OCI-LY3 (cell line): ENCODE measurements around the gene PLA2G2D.

Experiments
- H2AFZ ChIP-seq: fragments of 200-600, 300-600 bp; shearing (Covaris generic); 2 replicates; pipeline ENCODE4 v1.6.0; 2014; ENCODE audit warnings: antibody characterized with exemption, low read depth, low read length
- H3K27ac ChIP-seq: fragments of 200-600, 300-600 bp; sonication (generic); 2 replicates; pipeline ENCODE4 v1.5.1; 2014; ENCODE audit warnings: mild to moderate bottlenecking, low read length, moderate library complexity, mixed read lengths
- H3K27me3 ChIP-seq: fragments of 200-600, 300-600 bp; sonication (generic); 2 replicates; pipeline ENCODE4 v1.6.1; 2014; ENCODE audit warnings: low read depth, low read length, mixed read lengths
- H3K36me3 ChIP-seq: fragments of 200-600, 300-600 bp; sonication (generic); replicated peaks from 2 replicates; pipeline ENCODE3; 2014; ENCODE audit warnings: low read depth, low read length, mixed read lengths
- H3K4me1 ChIP-seq: fragments of 300-600, 200-600 bp; sonication (generic); 2 replicates; pipeline ENCODE4 v1.6.1; 2014; ENCODE audit warnings: low read length, mixed read lengths
- H3K4me2 ChIP-seq: fragments of 200-600, 300-600 bp; sonication (generic); 2 replicates; pipeline ENCODE4 v1.6.1; 2014; ENCODE audit warnings: low read length, mixed read lengths
- H3K4me3 ChIP-seq: fragments of 300-600, 200-600 bp; sonication (generic); 2 replicates; pipeline ENCODE4 v1.5.1; 2014; ENCODE audit warnings: antibody characterized with exemption, mild to moderate bottlenecking, low read length, moderate library complexity
- H3K79me2 ChIP-seq: fragments of 300-600, 200-600 bp; shearing (Covaris generic); 2 replicates; pipeline ENCODE4 v1.6.1; 2014; ENCODE audit warnings: mild to moderate bottlenecking, low read length, mixed read lengths
- H3K9ac ChIP-seq: fragments of 300-600, 200-600 bp; shearing (Covaris generic); 2 replicates; pipeline ENCODE4 v1.6.0; 2014; ENCODE audit warnings: mild to moderate bottlenecking, low read length, moderate library complexity
- H3K9me3 ChIP-seq: fragments of 200-600, 300-600 bp; shearing (Covaris generic); 2 replicates; pipeline ENCODE4 v1.6.1; 2014; ENCODE audit warnings: low read length, mixed read lengths; ENCODE audit not compliant: insufficient read depth
- H4K20me1 ChIP-seq: fragments of 200-600, 300-600 bp; sonication (generic); 2 replicates; pipeline ENCODE4 v1.6.1; 2016; ENCODE audit warnings: low read length, mixed read lengths; ENCODE audit not compliant: insufficient read depth
- EZH2phosphoT487 ChIP-seq: fragments of 200-600 bp; shearing (Covaris generic); IDR thresholded peaks from 2 replicates; pipeline ENCODE4 v1.6.1; 2018; ENCODE audit warnings: antibody characterized with exemption, mixed run types, low read depth
- TF ChIP-seq, protein P1 (sequence below): fragments of 200-600, 300-600 bp; sonication (generic); IDR thresholded peaks from 2 replicates; pipeline ENCODE4 v1.5.1; 2014; ENCODE audit warnings: antibody characterized with exemption, low read length, low read depth

The PLA2G2D gene

DNA sequence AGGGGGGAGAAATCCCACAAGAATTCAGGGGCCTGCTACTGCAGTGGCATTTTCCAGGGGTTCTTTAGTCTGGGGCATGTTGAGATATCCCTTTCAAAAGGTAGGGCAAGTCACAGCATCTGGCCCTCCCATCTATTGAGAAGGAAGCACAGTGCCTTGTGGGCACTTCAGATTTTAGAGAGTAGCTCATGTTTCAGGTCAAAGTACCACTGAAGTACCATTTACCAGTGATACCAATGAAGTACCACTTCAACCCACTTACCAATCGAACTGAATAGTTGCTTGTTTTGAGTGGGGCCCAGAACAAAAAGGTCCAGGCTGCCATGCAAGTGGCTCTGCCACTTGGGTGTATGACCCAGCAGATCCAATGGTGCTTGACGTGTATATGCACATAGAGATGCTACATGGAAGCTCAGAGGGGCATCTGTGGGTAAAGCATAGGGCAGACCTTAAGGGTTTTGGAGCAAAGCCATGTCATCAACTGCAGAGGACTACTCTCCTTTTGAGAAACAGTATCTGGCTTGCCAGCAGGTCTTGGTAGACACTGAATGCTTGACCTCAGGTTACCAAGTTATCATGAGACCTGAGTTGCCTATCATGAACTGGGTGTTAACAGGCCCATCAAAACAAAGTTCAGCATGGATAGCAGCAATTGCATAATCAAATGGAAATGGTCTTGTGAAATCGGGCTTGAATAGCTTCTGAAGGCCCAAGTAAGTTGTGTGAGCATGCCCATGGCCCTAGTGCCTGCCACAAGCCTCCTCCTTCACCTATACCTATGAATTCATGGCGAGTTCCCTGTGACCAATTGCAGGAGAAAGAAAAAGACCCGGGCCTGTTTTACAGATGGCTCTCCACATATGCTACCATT, 23.5 kb downstream of the PLA2G2D start:
- no peaks in the 10 kb centered on the region for H3K79me2 ChIP-seq
- TF ChIP-seq, protein P1, sequence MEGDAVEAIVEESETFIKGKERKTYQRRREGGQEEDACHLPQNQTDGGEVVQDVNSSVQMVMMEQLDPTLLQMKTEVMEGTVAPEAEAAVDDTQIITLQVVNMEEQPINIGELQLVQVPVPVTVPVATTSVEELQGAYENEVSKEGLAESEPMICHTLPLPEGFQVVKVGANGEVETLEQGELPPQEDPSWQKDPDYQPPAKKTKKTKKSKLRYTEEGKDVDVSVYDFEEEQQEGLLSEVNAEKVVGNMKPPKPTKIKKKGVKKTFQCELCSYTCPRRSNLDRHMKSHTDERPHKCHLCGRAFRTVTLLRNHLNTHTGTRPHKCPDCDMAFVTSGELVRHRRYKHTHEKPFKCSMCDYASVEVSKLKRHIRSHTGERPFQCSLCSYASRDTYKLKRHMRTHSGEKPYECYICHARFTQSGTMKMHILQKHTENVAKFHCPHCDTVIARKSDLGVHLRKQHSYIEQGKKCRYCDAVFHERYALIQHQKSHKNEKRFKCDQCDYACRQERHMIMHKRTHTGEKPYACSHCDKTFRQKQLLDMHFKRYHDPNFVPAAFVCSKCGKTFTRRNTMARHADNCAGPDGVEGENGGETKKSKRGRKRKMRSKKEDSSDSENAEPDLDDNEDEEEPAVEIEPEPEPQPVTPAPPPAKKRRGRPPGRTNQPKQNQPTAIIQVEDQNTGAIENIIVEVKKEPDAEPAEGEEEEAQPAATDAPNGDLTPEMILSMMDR: no peak
- TF ChIP-seq EZH2phosphoT487: no peak
- no peaks in the 10 kb centered on the region for H4K20me1 ChIP-seq
- no peak overlapping the region for H3K27ac ChIP-seq
- no peak overlapping the region for H2AFZ ChIP-seq
- H3K4me2 ChIP-seq: no peak overlapping the region
- H3K4me1 ChIP-seq: peaks cover 5% of the 10 kb centered on the region
- H3K9me3 ChIP-seq: no peaks in the 10 kb centered on the region
- H3K4me3 ChIP-seq: no peak overlapping the region
- no peak overlapping the region for H3K9ac ChIP-seq
- H3K27me3 ChIP-seq: no peaks in the 10 kb centered on the region
- no peaks in the 10 kb centered on the region for H3K36me3 ChIP-seq

DNA sequence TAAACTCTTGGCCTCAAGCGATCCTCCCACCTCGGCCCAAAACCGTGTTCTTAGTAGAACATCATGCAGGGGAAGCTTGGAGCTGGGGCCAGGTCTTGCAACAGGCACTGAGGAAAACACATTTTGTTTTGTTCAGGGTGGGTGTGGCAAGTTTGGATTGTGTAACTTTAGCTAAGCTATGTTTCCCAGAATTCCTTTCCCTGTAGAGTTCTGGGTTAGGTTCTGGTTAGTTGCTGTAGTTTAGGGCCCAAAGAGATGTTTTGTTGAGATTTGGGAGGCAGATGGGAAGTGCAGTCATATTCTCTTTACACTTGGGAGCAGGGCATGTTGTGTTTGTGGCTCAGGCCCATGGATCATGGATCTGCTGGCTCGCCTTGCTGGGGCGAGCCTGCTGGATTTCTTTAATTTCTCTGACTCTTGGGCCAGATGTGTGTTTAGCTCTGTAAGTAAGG, 25.4 kb downstream of the PLA2G2D start:
- no peaks in the 10 kb centered on the region for H3K27me3 ChIP-seq
- TF ChIP-seq, protein P1: no peak
- no peak for TF ChIP-seq EZH2phosphoT487
- no peak overlapping the region for H2AFZ ChIP-seq
- no peaks in the 10 kb centered on the region for H3K4me1 ChIP-seq
- no peak overlapping the region for H3K4me2 ChIP-seq
- no peak overlapping the region for H3K27ac ChIP-seq
- no peak overlapping the region for H3K4me3 ChIP-seq
- no peak overlapping the region for H3K9ac ChIP-seq
- no peaks in the 10 kb centered on the region for H3K9me3 ChIP-seq
- no peaks in the 10 kb centered on the region for H3K36me3 ChIP-seq
- H3K79me2 ChIP-seq: no peaks in the 10 kb centered on the region
- no peaks in the 10 kb centered on the region for H4K20me1 ChIP-seq

DNA sequence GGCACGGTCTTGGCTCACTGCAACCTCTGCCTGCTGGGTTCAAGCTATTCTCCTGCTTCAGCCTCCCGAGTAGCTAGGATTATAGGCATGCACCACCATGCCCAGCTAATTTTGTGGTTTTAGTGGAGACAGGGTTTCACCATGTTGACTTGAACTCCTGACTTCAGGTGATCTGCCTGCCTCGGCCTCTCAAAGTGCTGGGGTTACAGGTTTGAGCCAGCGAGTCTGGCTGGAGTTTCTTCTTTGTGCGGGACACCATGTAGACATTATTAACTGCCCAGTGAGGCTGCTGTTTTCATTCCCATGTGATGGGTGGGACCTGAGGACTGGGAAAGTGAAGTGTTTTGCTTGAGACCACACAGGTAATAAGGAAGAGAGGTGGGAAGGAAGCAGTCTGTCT, 26.0 kb downstream of the PLA2G2D start:
- Histone ChIP-seq H3K9me3 (no peaks in the 10 kb centered on the region), H3K4me3 (no peak overlapping the region), H4K20me1 (no peaks in the 10 kb centered on the region), H3K4me2 (no peak overlapping the region), H3K4me1 (no peaks in the 10 kb centered on the region), H3K9ac (no peak overlapping the region), H2AFZ (no peak overlapping the region), H3K27me3 (no peaks in the 10 kb centered on the region), H3K27ac (no peak overlapping the region), H3K79me2 (no peaks in the 10 kb centered on the region), H3K36me3 (no peaks in the 10 kb centered on the region)
- TF ChIP-seq EZH2phosphoT487: no peak
- TF ChIP-seq, protein P1: no peak

DNA sequence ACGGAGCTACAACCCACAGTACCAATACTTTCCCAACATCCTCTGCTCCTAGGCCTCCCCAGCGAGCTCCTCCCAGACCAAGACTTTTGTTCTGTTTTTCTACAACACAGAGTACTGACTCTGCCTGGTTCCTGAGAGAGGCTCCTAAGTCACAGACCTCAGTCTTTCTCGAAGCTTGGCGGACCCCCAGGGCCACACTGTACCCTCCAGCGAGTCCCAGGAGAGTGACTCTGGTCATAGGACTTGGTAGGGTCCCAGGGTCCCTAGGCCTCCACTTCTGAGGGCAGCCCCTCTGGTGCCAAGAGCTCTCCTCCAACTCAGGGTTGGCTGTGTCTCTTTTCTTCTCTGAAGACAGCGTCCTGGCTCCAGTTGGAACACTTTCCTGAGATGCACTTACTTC, 28.7 kb downstream of the PLA2G2D start:
- no peak overlapping the region for H3K9ac ChIP-seq
- no peaks in the 10 kb centered on the region for H3K79me2 ChIP-seq

More for the DNA sequence above, 28.7 kb downstream of the PLA2G2D start:
- no peak overlapping the region for H2AFZ ChIP-seq
- no peaks in the 10 kb centered on the region for H4K20me1 ChIP-seq
- no peak overlapping the region for H3K4me3 ChIP-seq
- TF ChIP-seq, protein P1: no peak
- no peak for TF ChIP-seq EZH2phosphoT487
- no peaks in the 10 kb centered on the region for H3K4me1 ChIP-seq
- H3K36me3 ChIP-seq: no peaks in the 10 kb centered on the region
- no peak overlapping the region for H3K27ac ChIP-seq
- no peaks in the 10 kb centered on the region for H3K27me3 ChIP-seq
- H3K9me3 ChIP-seq: no peaks in the 10 kb centered on the region
- no peak overlapping the region for H3K4me2 ChIP-seq
